GM12872 (cell line): Measurements from ENCODE around the gene TMEM121B.

Source experiments
- CTCF ChIP-seq: IDR thresholded peaks from 3 replicates; pipeline ENCODE4 v1.5.1; 2011; ENCODE audit warnings: low read depth, mild to moderate bottlenecking, low read length, moderate library complexity; ENCODE audit not compliant: insufficient read depth

TMEM121B gene

GRCh38 chr22:17137170-17137569, 16.0 kb upstream of the TMEM121B start:
- TF ChIP-seq CTCF = no peak

GRCh38 chr22:17135153-17135760, 14.1 kb upstream of the TMEM121B start:
- no peak for TF ChIP-seq CTCF

- TF ChIP-seq CTCF = no peak
These were observed 12.0 kb upstream of the TMEM121B start for GRCh38 chr22:17133137-17133536.

GRCh38 chr22:17132112-17132511, 11.0 kb upstream of the TMEM121B start:
- TF ChIP-seq CTCF = no peak

- no peak for TF ChIP-seq CTCF
These were observed 10.5 kb upstream of the TMEM121B start for GRCh38 chr22:17131686-17132085.

- TF ChIP-seq CTCF = no peak
These were observed 9.0 kb upstream of the TMEM121B start for GRCh38 chr22:17130199-17130598.

- no peak for TF ChIP-seq CTCF
These were observed 388 bp downstream of the TMEM121B start for GRCh38 chr22:17120711-17121232.
